Stimulated activated naive B cell treated with anti-CD40 and anti-IgM and Interleukin-4, amounts not matched to agents 10 μg/mL and 1 μg/mL and 100 μg/mL, for 72 hours (primary cell): ENCODE measurements around the gene SCYL1.

Experiments used
- ATAC-seq, 2 donors: fragments of 150-1000 bp; cut with Tn5 transposase; replicated peaks; 2 replicates each; pipeline ENCODE4 v1.10.0; 2021; ENCODE audit warnings: moderate library complexity in 1 of 2
- DNase-seq: peaks from one replicate; pipeline ENCODE4 v3.0.0; 2021
- H3K27ac Mint-ChIP-seq: one replicate; pipeline ENCODE4 v1.8.0; 2022; ENCODE audit warnings: mild to moderate bottlenecking, mixed read lengths
- H3K27me3 Mint-ChIP-seq, 2 donors: one replicate each; pipeline ENCODE4 v1.8.0; 2022; ENCODE audit warnings: mixed read lengths in 2 of 2
- H3K36me3 Mint-ChIP-seq, 2 donors: one replicate each; pipeline ENCODE4 v1.8.0; 2022; ENCODE audit warnings: mixed read lengths in 2 of 2, mild to moderate bottlenecking in 1 of 2
- H3K4me1 Mint-ChIP-seq, 2 donors: one replicate each; pipeline ENCODE4 v1.8.0; 2022; ENCODE audit warnings: mixed read lengths in 2 of 2, mild to moderate bottlenecking in 1 of 2
- H3K4me3 Mint-ChIP-seq, 2 donors: one replicate each; pipeline ENCODE4 v1.8.0; 2022; ENCODE audit warnings: mild to moderate bottlenecking in 2 of 2, mixed read lengths in 2 of 2, moderate library complexity in 1 of 2
- H3K9me3 Mint-ChIP-seq, 2 donors: one replicate each; pipeline ENCODE4 v1.8.0; 2022; ENCODE audit warnings: mixed read lengths in 2 of 2, mild to moderate bottlenecking in 1 of 2

The SCYL1 gene

GRCh38 chr11:65529475-65530156 is 4.7 kb downstream of the SCYL1 start:
- H3K4me1 Mint-ChIP-seq: peaks cover 9 to 28% of the 10 kb centered on the region in 2 donors
- DNase-seq (no peak), ATAC-seq (no peak)
- H3K4me3 Mint-ChIP-seq: no peak overlapping the region
- H3K36me3 Mint-ChIP-seq: peaks cover 40 to 51% of the 10 kb centered on the region in 2 donors
- H3K27me3 Mint-ChIP-seq: no peaks in the 10 kb centered on the region
- H3K9me3 Mint-ChIP-seq: no peaks in the 10 kb centered on the region
- peak overlapping the region; percentile 5 for H3K27ac Mint-ChIP-seq

GRCh38 chr11:65530157-65530496 is 5.2 kb downstream of the SCYL1 start:
- no peak for DNase-seq
- ATAC-seq: peak; percentile 56 to 57
- H3K9me3 Mint-ChIP-seq: no peaks in the 10 kb centered on the region
- H3K4me3 Mint-ChIP-seq: no peak overlapping the region
- no peaks in the 10 kb centered on the region for H3K27me3 Mint-ChIP-seq
- H3K4me1 Mint-ChIP-seq: peaks cover 9 to 30% of the 10 kb centered on the region in 2 donors
- H3K36me3 Mint-ChIP-seq: peaks cover 40 to 55% of the 10 kb centered on the region in 2 donors
- H3K27ac Mint-ChIP-seq: no peak overlapping the region

- no peaks in the 10 kb centered on the region for H3K27me3 Mint-ChIP-seq
- no peak overlapping the region for H3K4me3 Mint-ChIP-seq
- H3K4me1 Mint-ChIP-seq: peaks cover 9 to 17% of the 10 kb centered on the region in 2 donors
- H3K36me3 Mint-ChIP-seq: peaks cover 45 to 64% of the 10 kb centered on the region in 2 donors
- no peaks in the 10 kb centered on the region for H3K9me3 Mint-ChIP-seq
- H3K27ac Mint-ChIP-seq: no peak overlapping the region
- ATAC-seq (no peak), DNase-seq (no peak)
Observed at GRCh38 chr11:65532388-65533064, 7.6 kb downstream of the SCYL1 start.

- H3K27ac Mint-ChIP-seq: peak overlapping the region; percentile 81
- peaks cover 6 to 24% of the 10 kb centered on the region in 2 donors for H3K4me1 Mint-ChIP-seq
- no peaks in the 10 kb centered on the region for H3K9me3 Mint-ChIP-seq
- DNase-seq (no peak), ATAC-seq (no peak)
- no peak overlapping the region for H3K4me3 Mint-ChIP-seq
- H3K36me3 Mint-ChIP-seq: peaks cover 41 to 61% of the 10 kb centered on the region in 2 donors
- no peaks in the 10 kb centered on the region for H3K27me3 Mint-ChIP-seq
Observed at GRCh38 chr11:65535102-65535501, 10.2 kb downstream of the SCYL1 start.

GRCh38 chr11:65536412-65537295 is 11.8 kb downstream of the SCYL1 start:
- Mint-ChIP-seq H3K9me3 (no peaks in the 10 kb centered on the region), H3K4me1 (peaks cover 10 to 37% of the 10 kb centered on the region in 2 donors), H3K4me3 (peak overlapping the region in 1 of 2 donors; percentile 39), H3K27me3 (no peaks in the 10 kb centered on the region), H3K36me3 (peaks cover 33 to 48% of the 10 kb centered on the region in 2 donors), H3K27ac (peak overlapping the region; percentile 52)
- DNase-seq (no peak), ATAC-seq (no peak)

- DNase-seq (no peak), ATAC-seq (no peak)
- H3K36me3 Mint-ChIP-seq: peaks cover 29 to 45% of the 10 kb centered on the region in 2 donors
- no peaks in the 10 kb centered on the region for H3K9me3 Mint-ChIP-seq
- peak overlapping the region; percentile 25 for H3K27ac Mint-ChIP-seq
- H3K4me1 Mint-ChIP-seq: peaks cover 13 to 43% of the 10 kb centered on the region in 2 donors
- peak overlapping the region; percentile 25 to 55 for H3K4me3 Mint-ChIP-seq
- no peaks in the 10 kb centered on the region for H3K27me3 Mint-ChIP-seq
Observed at GRCh38 chr11:65537296-65537597, 12.4 kb downstream of the SCYL1 start.

- Mint-ChIP-seq H3K4me3 (peak overlapping the region; percentile 39 to 55), H3K27ac (peak overlapping the region; percentile 59), H3K9me3 (no peaks in the 10 kb centered on the region), H3K4me1 (peaks cover 15 to 48% of the 10 kb centered on the region in 2 donors), H3K36me3 (peaks cover 32 to 44% of the 10 kb centered on the region in 2 donors), H3K27me3 (no peaks in the 10 kb centered on the region)
- no peak for ATAC-seq
- DNase-seq: no peak
Observed at GRCh38 chr11:65537620-65538231, 12.8 kb downstream of the SCYL1 start.

- Mint-ChIP-seq H3K27ac (peak overlapping the region; percentile 59), H3K27me3 (no peaks in the 10 kb centered on the region), H3K9me3 (no peaks in the 10 kb centered on the region), H3K4me1 (peaks cover 18 to 49% of the 10 kb centered on the region in 2 donors), H3K36me3 (peaks cover 28 to 43% of the 10 kb centered on the region in 2 donors), H3K4me3 (peak overlapping the region; percentile 39)
- ATAC-seq (no peak), DNase-seq (no peak)
Observed at GRCh38 chr11:65538232-65538914, 13.5 kb downstream of the SCYL1 start.

- peaks cover 23 to 54% of the 10 kb centered on the region in 2 donors for H3K4me1 Mint-ChIP-seq
- ATAC-seq (no peak), DNase-seq (no peak)
- no peaks in the 10 kb centered on the region for H3K27me3 Mint-ChIP-seq
- peak overlapping the region; percentile 62 for H3K27ac Mint-ChIP-seq
- peak overlapping the region; percentile 41 to 88 for H3K4me3 Mint-ChIP-seq
- H3K9me3 Mint-ChIP-seq: no peaks in the 10 kb centered on the region
- peaks cover 24 to 44% of the 10 kb centered on the region in 2 donors for H3K36me3 Mint-ChIP-seq
Observed at GRCh38 chr11:65538915-65539743, 14.2 kb downstream of the SCYL1 start.

GRCh38 chr11:65539744-65540289 is 14.9 kb downstream of the SCYL1 start:
- ATAC-seq (peak; percentile 80 to 81), DNase-seq (no peak)
- Mint-ChIP-seq H3K9me3 (no peaks in the 10 kb centered on the region), H3K4me3 (peak overlapping the region; percentile 88), H3K27me3 (no peaks in the 10 kb centered on the region), H3K36me3 (peaks cover 23 to 39% of the 10 kb centered on the region in 2 donors), H3K27ac (peak overlapping the region; percentile 96), H3K4me1 (peaks cover 28 to 56% of the 10 kb centered on the region in 2 donors)

- H3K36me3 Mint-ChIP-seq: peaks cover 20 to 34% of the 10 kb centered on the region in 2 donors
- peak overlapping the region; percentile 88 for H3K4me3 Mint-ChIP-seq
- ATAC-seq (peak; percentile 74 to 87), DNase-seq (peak; percentile 88)
- H3K27ac Mint-ChIP-seq: peak overlapping the region; percentile 96
- no peaks in the 10 kb centered on the region for H3K9me3 Mint-ChIP-seq
- H3K4me1 Mint-ChIP-seq: peaks cover 34 to 61% of the 10 kb centered on the region in 2 donors
- H3K27me3 Mint-ChIP-seq: no peaks in the 10 kb centered on the region
Observed at GRCh38 chr11:65540290-65541092, 15.6 kb downstream of the SCYL1 start.
